ENCODE data around the gene SAMM50.

GRCh38 chr22:43971112-43971511, 15.9 kb downstream of the SAMM50 start:
- TF ChIP-seq CTCF (IDR thresholded peaks at IDR 0.05) (no peak), EZH2 (IDR thresholded peaks at IDR 0.05) (no peak)
